HepG2 (cell line): ENCODE results near the gene NARF. TPM values are rescaled to one million over a fixed set of nuclear protein-coding genes. Genes with fewer than 3 reads are reported as not detected.

Experiments
- AGO1 ChIP-seq: fragments of 200-400 bp; formaldehyde crosslinking; IDR thresholded peaks from 2 replicates; pipeline ENCODE4 v1.6.1; 2017; ENCODE audit warnings: mild to moderate bottlenecking, low read depth, low read length, moderate library complexity; ENCODE audit not compliant: poor library complexity, severe bottlenecking
- MEIS1 ChIP-seq: sonication (generic); formaldehyde crosslinking; IDR thresholded peaks from 2 replicates; pipeline ENCODE4 v1.9.0; 2021; ENCODE audit warnings: mild to moderate bottlenecking, missing genetic modification reagents, moderate library complexity, borderline replicate concordance
- MTA1 ChIP-seq: sonication (generic); formaldehyde crosslinking; IDR thresholded peaks from 2 replicates; pipeline ENCODE4 v1.4.0; 2020; ENCODE audit warnings: missing genetic modification reagents, mild to moderate bottlenecking, borderline replicate concordance
- NFKB2 ChIP-seq: sonication (generic); formaldehyde crosslinking; IDR thresholded peaks from 2 replicates; pipeline ENCODE4 v1.4.0; 2020; ENCODE audit warnings: missing genetic modification reagents, borderline replicate concordance
- TAF1 ChIP-seq: sonication (generic); formaldehyde crosslinking; IDR thresholded peaks from 2 replicates; pipeline ENCODE4 v1.4.0; 2020; ENCODE audit warnings: missing genetic modification reagents
- WIZ ChIP-seq: sonication (generic); formaldehyde crosslinking; IDR thresholded peaks from 2 replicates; pipeline ENCODE4 v1.5.1; 2020; ENCODE audit warnings: mild to moderate bottlenecking, missing genetic modification reagents
- ZFY ChIP-seq: sonication (generic); formaldehyde crosslinking; IDR thresholded peaks from 2 replicates; pipeline ENCODE4 v1.4.0; 2020; ENCODE audit warnings: missing genetic modification reagents
- ZNF615 ChIP-seq: sonication (generic); formaldehyde crosslinking; IDR thresholded peaks from 2 replicates; pipeline ENCODE4 v1.5.0; 2020; ENCODE audit warnings: mild to moderate bottlenecking, missing genetic modification reagents, borderline replicate concordance
- ZNF761 ChIP-seq: sonication (generic); formaldehyde crosslinking; conservative IDR thresholded peaks from 2 replicates; pipeline ENCODE4 v1.4.0; 2020; ENCODE audit warnings: mild to moderate bottlenecking, missing genetic modification reagents
- polyA plus RNA-seq, 8 experiments: library from polyadenylated mRNA; depleted of rRNA in 3 of 8; stranded (reverse) in 7 of 8; unstranded in 1 of 8; fragments of >200 nt; fragmentation: Illumina TruSeq in 4 of 8; extraction: Trizol in 4 of 8; gene quantifications; 2 replicates each; pipeline versions ENCODE4 v1.2.1 to v1.2.3, GENCODE V29; 2011 to 2016; ENCODE audit warnings: low read depth in 4 of 8, missing spikeins in 1 of 8, mixed read lengths in 1 of 8; ENCODE audit not compliant: insufficient read depth in 1 of 8
- total RNA-seq, 5 experiments: library from RNA; depleted of rRNA; stranded (reverse); fragments of >200 nt; fragmentation: Illumina TruSeq; extraction: Trizol; gene quantifications; 2 replicates each; pipeline ENCODE4 v1.2.3, GENCODE V29; 2016; ENCODE audit warnings: low read depth in 1 of 5
- TF ChIP-seq, protein P1 (sequence below): sonication (generic); formaldehyde crosslinking; IDR thresholded peaks from 2 replicates; pipeline ENCODE4 v1.5.1; 2020; ENCODE audit warnings: mild to moderate bottlenecking, missing genetic modification reagents, moderate library complexity
- TF ChIP-seq, protein P2 (sequence below): sonication (generic); formaldehyde crosslinking; IDR thresholded peaks from 2 replicates; pipeline ENCODE4 v1.5.0; 2020; ENCODE audit warnings: mild to moderate bottlenecking, missing genetic modification reagents
- TF ChIP-seq, protein P3 (sequence below): sonication (generic); formaldehyde crosslinking; conservative IDR thresholded peaks from 2 replicates; pipeline ENCODE4 v1.4.0; 2020; ENCODE audit warnings: mild to moderate bottlenecking, missing genetic modification reagents, moderate library complexity
- TF ChIP-seq, protein P4 (sequence below): sonication (generic); formaldehyde crosslinking; IDR thresholded peaks from 2 replicates; pipeline ENCODE4 v1.9.0; 2022; ENCODE audit warnings: missing genetic modification reagents, mild to moderate bottlenecking, borderline replicate concordance
- TF ChIP-seq, protein P5 (sequence below): IDR thresholded peaks from 2 replicates; pipeline ENCODE4 v1.6.1; 2016; ENCODE audit warnings: missing compliant biosample characterization, missing genetic modification reagents, borderline replicate concordance

The NARF gene
- total and polyA plus RNA-seq, 2 of the 13 experiments (the other 11 are each of a cell fraction or from before 2014, with no cell fraction given): 61.1 to 144 TPM

GRCh38 chr17:82495844-82496528, 37.4 kb downstream of the NARF start (continued):
- TF ChIP-seq, protein P1, sequence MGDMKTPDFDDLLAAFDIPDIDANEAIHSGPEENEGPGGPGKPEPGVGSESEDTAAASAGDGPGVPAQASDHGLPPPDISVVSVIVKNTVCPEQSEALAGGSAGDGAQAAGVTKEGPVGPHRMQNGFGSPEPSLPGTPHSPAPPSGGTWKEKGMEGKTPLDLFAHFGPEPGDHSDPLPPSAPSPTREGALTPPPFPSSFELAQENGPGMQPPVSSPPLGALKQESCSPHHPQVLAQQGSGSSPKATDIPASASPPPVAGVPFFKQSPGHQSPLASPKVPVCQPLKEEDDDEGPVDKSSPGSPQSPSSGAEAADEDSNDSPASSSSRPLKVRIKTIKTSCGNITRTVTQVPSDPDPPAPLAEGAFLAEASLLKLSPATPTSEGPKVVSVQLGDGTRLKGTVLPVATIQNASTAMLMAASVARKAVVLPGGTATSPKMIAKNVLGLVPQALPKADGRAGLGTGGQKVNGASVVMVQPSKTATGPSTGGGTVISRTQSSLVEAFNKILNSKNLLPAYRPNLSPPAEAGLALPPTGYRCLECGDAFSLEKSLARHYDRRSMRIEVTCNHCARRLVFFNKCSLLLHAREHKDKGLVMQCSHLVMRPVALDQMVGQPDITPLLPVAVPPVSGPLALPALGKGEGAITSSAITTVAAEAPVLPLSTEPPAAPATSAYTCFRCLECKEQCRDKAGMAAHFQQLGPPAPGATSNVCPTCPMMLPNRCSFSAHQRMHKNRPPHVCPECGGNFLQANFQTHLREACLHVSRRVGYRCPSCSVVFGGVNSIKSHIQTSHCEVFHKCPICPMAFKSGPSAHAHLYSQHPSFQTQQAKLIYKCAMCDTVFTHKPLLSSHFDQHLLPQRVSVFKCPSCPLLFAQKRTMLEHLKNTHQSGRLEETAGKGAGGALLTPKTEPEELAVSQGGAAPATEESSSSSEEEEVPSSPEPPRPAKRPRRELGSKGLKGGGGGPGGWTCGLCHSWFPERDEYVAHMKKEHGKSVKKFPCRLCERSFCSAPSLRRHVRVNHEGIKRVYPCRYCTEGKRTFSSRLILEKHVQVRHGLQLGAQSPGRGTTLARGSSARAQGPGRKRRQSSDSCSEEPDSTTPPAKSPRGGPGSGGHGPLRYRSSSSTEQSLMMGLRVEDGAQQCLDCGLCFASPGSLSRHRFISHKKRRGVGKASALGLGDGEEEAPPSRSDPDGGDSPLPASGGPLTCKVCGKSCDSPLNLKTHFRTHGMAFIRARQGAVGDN (CRISPR knock-in tag): peak; percentile 73
- TF ChIP-seq MEIS1 (CRISPR knock-in tag) (peak; percentile 81), MTA1 (CRISPR knock-in tag) (peak; percentile 63; the same call in 1 of the 2 replicates), ZNF761 (0 out of 2 replicates have a peak, but pooled peaks have one; percentile 69), AGO1 (no peak), TAF1 (CRISPR knock-in tag) (0 out of 2 replicates have a peak, but pooled peaks have one; percentile 15), WIZ (CRISPR knock-in tag) (0 out of 2 replicates have a peak, but pooled peaks have one; percentile 45), ZFY (peak; percentile 57; the same call in 1 of the 2 replicates), NFKB2 (CRISPR knock-in tag) (peak; percentile 22; the same call in 1 of the 2 replicates), ZNF615 (CRISPR knock-in tag) (0 out of 2 replicates have a peak, but pooled peaks have one; percentile 16)
- TF ChIP-seq, protein P2, sequence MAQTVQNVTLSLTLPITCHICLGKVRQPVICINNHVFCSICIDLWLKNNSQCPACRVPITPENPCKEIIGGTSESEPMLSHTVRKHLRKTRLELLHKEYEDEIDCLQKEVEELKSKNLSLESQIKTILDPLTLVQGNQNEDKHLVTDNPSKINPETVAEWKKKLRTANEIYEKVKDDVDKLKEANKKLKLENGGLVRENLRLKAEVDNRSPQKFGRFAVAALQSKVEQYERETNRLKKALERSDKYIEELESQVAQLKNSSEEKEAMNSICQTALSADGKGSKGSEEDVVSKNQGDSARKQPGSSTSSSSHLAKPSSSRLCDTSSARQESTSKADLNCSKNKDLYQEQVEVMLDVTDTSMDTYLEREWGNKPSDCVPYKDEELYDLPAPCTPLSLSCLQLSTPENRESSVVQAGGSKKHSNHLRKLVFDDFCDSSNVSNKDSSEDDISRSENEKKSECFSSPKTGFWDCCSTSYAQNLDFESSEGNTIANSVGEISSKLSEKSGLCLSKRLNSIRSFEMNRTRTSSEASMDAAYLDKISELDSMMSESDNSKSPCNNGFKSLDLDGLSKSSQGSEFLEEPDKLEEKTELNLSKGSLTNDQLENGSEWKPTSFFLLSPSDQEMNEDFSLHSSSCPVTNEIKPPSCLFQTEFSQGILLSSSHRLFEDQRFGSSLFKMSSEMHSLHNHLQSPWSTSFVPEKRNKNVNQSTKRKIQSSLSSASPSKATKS (CRISPR knock-in tag): 0 out of 2 replicates have a peak, but pooled peaks have one; percentile 41
- TF ChIP-seq, protein P3, sequence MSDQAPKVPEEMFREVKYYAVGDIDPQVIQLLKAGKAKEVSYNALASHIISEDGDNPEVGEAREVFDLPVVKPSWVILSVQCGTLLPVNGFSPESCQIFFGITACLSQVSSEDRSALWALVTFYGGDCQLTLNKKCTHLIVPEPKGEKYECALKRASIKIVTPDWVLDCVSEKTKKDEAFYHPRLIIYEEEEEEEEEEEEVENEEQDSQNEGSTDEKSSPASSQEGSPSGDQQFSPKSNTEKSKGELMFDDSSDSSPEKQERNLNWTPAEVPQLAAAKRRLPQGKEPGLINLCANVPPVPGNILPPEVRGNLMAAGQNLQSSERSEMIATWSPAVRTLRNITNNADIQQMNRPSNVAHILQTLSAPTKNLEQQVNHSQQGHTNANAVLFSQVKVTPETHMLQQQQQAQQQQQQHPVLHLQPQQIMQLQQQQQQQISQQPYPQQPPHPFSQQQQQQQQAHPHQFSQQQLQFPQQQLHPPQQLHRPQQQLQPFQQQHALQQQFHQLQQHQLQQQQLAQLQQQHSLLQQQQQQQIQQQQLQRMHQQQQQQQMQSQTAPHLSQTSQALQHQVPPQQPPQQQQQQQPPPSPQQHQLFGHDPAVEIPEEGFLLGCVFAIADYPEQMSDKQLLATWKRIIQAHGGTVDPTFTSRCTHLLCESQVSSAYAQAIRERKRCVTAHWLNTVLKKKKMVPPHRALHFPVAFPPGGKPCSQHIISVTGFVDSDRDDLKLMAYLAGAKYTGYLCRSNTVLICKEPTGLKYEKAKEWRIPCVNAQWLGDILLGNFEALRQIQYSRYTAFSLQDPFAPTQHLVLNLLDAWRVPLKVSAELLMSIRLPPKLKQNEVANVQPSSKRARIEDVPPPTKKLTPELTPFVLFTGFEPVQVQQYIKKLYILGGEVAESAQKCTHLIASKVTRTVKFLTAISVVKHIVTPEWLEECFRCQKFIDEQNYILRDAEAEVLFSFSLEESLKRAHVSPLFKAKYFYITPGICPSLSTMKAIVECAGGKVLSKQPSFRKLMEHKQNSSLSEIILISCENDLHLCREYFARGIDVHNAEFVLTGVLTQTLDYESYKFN (CRISPR knock-in tag): 0 out of 2 replicates have a peak, but pooled peaks have one; percentile 27
- TF ChIP-seq, protein P4, sequence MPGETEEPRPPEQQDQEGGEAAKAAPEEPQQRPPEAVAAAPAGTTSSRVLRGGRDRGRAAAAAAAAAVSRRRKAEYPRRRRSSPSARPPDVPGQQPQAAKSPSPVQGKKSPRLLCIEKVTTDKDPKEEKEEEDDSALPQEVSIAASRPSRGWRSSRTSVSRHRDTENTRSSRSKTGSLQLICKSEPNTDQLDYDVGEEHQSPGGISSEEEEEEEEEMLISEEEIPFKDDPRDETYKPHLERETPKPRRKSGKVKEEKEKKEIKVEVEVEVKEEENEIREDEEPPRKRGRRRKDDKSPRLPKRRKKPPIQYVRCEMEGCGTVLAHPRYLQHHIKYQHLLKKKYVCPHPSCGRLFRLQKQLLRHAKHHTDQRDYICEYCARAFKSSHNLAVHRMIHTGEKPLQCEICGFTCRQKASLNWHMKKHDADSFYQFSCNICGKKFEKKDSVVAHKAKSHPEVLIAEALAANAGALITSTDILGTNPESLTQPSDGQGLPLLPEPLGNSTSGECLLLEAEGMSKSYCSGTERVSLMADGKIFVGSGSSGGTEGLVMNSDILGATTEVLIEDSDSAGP (CRISPR knock-in tag): peak; percentile 73; the same call in 1 of the 2 replicates
- TF ChIP-seq, protein P5, sequence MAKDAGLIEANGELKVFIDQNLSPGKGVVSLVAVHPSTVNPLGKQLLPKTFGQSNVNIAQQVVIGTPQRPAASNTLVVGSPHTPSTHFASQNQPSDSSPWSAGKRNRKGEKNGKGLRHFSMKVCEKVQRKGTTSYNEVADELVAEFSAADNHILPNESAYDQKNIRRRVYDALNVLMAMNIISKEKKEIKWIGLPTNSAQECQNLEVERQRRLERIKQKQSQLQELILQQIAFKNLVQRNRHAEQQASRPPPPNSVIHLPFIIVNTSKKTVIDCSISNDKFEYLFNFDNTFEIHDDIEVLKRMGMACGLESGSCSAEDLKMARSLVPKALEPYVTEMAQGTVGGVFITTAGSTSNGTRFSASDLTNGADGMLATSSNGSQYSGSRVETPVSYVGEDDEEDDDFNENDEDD (CRISPR knock-in tag): peak; percentile 21; the same call in 1 of the 2 replicates
